GM21515 (cell line): ENCODE data around the gene ZSWIM4.

ENCODE experiments used
- ATAC-seq: cut with Tn5 transposase; IDR thresholded peaks from one replicate; pipeline ENCODE4 v1.9.1; 2021; ENCODE audit not compliant: unreplicated experiment

Gene ZSWIM4

DNA sequence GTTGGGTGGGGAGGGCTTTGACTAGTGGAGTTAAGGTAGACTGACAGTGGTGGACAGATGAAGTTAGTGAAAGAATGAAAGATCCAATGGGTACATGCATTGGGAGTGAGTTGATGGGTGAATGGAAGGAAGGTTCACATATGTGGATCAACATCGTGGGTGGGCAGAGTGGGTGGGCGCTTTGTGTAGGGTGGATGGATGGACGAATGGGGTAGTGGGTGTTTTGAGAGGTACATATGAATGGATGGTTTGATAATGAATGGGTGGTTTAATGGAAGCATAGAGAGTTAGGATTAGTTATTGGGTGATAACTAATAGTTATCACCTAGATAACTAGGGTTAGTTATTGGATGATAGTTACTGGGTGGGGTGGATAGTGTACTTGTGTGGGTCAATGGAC lies 11.5 kb downstream of the ZSWIM4 start:
- ATAC-seq: no peak

DNA sequence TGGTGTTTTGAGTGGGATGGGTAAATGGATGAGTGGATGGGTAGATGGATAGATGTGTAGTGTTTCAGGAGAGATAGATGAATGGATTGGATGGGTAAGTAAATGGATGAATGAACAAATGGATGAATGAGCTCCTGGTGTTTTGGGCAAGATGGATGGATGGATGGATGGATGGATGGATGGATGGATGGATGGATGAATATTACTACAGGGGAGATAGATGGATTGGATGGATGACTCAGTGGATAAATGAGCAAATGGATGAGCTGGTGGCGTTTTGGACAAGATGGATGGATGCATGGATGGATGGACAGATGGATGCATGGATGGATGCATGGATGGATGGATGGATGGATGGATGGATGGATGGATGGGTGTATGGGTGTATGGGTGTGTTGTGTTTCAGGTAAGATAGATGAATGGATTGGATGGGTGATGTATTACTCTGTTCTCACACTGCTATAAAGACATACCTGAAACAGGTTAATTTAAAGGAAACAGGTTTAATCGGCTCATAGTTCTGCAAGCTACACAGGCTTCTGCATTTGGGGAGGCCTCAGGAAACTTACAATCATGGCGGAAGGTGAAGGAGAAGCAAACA lies 12.3 kb downstream of the ZSWIM4 start:
- ATAC-seq: no peak

DNA sequence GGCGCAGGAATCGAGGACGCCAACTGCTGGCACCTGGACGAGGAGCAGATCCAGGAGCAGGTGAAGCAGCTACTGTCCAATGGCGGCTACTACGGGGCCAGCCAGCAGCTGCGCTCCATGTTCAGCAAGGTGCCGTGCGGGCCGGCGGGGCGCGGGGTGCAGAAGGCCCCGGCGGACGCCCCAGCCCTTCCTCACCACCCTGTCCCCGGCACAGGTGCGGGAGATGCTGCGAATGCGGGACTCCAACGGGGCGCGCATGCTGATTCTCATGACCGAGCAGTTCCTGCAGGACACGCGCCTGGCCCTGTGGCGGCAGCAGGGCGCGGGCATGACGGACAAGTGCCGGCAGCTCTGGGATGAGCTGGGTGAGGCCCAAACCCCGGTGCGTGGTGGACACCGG lies 13.6 kb downstream of the ZSWIM4 start:
- ATAC-seq: no peak

DNA sequence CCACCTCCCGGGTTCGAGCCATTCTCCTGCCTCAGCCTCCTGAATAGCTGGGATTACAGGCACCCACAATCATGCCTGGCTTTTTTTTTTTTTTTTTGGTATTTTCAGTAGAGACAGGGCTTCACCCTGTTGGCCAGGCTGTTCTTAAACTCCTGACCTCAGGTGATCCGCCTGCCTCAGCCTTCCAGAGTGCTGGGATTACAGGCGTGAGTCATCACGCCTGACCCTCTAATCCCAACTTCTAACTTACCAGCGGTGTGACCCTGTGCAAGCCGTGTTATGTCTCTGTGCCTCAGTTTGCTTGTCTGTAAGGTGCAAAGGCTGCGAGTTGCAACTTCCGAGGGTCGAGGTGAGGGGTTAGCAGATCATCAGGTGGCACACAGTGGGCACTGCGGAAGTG lies 17.3 kb downstream of the ZSWIM4 start:
- ATAC-seq: no peak

DNA sequence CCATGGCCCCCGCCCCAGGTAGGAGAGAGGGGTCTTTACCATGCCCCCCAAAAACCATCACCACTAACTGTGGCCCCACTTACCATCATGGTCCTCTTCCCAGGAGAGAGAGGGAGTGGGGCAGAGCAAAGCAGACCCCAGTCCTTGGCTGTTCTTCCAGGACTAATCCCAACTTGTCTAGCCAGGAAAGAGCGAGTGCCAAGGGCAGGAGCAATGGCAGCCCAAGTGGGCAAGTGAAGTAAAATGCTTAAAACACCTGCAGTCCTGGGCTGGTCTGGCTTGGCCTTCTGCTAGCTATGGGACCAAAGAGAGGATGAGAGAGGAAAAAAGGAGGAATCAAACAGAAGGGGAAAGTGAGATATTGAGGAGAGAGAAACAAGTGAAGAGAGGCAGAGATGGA lies 17.9 kb downstream of the ZSWIM4 start:
- ATAC-seq: no peak

DNA sequence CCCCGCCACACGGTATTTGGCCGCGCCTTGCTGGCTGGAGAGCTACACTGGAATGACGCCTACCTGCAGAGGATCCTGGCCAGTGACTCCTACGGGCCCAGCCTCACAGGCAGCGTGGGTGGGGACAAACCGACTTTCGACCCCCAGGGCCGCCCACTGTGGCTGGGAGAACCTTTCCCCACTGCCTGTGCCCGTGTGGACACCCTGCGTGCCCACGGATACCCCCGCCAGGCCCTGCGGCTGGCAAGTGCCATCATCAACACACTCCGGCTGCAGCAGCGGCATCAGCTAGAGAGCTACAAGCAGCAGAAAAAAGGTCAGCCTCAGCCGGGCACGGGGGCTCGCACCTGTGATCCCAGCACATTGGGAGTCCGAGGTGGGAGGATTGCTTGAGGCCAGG lies 19.3 kb downstream of the ZSWIM4 start:
- ATAC-seq: no peak

DNA sequence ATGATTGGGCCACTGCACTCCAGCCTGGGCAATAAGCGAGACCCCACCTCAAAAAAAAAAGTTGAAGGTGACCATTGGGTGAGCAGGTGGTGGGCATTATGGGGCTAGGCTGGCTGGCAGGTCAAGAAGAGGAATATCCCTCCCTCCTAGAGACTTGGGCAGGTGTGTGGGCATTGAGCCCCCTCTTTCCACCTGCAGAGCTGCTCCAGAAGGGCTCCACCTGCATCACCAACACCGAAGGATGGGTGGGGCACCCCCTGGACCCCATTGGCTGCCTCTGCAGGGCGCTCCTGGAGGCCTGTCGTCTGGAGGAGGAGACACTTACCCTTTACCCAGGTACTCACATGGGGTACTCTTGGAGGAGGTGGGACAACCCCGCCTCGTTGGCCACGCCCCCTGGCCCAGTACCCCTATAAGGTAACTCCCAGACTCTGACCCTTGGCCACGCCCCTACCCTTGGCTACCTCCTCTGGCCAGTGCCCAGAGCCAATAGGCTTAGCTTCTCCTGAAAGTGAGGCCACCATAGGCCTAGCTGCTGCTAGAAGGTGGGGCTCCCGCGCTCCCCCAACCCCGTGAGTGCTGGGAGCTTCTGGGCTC lies 21.9 kb downstream of the ZSWIM4 start:
- ATAC-seq: no peak

DNA sequence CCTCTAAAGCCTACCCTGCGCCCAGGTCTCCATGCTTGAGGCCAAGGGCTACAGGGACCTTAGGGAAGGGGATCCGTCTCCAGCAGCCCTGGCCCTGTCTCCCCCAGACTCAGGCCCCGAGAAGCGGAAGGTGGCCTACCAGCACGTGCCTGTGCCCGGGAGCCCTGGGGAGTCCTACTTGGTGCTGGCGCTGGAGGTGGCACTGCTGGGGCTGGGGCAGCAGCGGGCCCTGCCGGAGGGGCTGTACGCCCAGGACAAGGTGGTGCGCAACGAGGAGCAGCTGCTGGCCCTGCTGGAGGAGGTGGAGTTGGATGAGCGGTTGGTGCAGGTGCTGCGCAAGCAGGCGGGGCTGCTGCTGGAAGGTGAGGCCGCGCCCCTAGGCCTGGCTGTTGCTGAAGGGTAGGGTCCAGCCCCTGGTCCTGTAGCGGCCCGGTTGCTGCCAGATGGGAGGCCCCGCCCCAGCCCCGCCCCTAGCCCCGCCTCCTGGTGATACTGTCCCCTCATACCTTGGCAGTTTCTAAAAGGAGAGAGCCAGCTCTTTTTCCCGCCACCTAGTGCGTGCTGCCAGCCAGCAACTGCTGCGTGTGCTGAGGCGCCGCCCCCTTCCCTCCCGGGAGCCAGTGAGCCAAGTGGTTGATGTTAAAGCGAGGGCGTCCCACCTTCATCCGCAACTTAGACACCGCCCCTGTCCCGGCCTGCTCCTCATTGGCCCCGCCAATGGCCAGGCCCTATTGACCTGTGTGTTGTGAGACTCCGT lies 22.6 kb downstream of the ZSWIM4 start:
- ATAC-seq: no peak

DNA sequence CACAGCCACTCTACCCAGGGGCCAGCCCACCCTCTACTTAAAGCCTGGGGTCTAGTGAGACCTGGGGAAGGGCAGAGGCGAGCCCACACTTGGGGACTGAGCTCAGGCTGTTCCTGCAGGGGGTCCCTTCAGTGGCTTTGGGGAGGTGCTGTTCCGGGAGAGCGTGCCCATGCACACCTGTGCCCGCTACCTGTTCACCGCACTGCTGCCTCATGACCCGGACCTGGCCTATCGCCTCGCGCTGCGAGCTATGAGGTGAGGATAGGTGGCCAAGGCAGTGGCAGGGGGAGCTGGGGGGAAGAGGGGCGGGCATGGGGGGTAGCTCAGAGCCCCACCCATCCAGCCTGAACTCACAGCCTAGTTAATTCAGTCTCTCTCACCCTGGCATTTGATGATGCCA lies 24.0 kb downstream of the ZSWIM4 start:
- ATAC-seq: no peak

DNA sequence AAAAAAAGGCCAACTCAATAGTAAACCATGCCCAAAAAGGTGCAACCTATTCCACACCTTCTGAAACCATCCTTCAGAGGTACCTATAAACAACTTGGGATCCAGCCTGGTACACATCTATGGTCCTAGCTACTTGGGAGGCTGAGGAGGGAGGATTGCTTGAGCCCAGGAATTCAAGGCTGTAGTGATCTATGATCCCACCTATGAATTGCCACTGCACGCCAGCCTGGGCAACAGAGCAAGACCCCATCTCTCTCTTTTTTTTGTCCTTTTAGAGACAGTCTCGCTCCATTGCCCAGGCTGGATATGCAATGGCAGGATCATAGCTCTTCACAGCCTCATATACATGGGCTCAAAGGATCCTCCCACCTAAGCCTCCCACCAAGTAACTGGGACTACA lies 26.0 kb downstream of the ZSWIM4 start:
- no peak for ATAC-seq

DNA sequence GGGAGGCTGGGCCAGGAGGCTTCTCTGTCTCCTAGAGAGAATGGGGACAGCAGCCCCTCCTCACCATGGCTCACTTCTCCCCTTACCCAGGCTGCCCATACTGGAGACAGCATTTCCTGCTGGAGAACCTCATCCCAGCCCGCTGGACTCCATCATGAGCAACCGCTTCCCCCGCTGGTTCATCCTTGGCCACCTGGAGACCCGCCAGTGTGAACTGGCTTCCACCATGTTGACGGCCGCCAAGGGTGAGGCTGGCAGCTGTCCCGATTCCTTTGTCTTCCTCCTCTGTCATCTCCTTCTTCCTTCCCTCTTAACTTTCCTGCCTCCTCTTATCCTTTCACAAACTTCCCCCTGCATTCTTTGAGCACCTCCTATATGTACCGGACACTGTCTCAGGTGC lies 28.0 kb downstream of the ZSWIM4 start:
- no peak for ATAC-seq

DNA sequence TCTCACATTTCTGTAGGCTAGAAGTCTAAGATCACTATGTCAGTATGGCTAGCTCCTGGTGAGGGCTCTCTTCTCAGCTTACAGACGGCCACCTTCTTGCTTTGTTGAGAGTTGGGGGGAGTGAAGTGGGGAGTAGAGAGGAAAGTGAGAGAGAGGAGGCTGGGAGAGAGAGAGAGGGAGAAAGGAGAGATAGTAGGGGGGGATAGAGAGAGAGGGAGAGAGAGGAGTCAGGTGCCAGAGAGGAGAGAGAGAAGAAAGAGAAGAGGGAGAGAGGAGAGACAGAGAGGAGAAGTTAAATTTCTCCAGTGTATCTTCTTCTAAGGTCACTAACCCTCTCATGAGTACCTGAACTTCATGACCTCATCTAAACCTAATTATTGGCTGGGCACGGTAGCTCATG lies 28.7 kb downstream of the ZSWIM4 start:
- ATAC-seq: no peak

DNA sequence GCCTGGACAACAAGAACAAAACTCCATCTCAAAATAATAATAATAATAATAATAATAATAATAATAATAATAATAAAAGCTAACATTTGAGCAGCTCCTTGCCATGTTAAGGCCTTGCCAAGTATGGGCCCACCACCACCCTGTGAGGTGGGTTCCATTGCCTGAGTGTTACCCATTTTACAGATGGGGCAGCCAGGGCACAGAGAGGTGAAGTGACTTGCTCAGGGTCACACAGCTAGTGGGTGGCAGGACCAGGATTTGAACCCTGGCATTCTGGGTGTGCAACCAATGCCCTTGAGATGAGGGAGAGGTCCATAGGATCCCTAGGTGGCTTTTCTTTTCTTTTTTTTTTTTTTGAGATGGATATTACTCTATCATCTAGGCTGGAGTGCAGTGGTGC lies 29.5 kb downstream of the ZSWIM4 start:
- no peak for ATAC-seq

DNA sequence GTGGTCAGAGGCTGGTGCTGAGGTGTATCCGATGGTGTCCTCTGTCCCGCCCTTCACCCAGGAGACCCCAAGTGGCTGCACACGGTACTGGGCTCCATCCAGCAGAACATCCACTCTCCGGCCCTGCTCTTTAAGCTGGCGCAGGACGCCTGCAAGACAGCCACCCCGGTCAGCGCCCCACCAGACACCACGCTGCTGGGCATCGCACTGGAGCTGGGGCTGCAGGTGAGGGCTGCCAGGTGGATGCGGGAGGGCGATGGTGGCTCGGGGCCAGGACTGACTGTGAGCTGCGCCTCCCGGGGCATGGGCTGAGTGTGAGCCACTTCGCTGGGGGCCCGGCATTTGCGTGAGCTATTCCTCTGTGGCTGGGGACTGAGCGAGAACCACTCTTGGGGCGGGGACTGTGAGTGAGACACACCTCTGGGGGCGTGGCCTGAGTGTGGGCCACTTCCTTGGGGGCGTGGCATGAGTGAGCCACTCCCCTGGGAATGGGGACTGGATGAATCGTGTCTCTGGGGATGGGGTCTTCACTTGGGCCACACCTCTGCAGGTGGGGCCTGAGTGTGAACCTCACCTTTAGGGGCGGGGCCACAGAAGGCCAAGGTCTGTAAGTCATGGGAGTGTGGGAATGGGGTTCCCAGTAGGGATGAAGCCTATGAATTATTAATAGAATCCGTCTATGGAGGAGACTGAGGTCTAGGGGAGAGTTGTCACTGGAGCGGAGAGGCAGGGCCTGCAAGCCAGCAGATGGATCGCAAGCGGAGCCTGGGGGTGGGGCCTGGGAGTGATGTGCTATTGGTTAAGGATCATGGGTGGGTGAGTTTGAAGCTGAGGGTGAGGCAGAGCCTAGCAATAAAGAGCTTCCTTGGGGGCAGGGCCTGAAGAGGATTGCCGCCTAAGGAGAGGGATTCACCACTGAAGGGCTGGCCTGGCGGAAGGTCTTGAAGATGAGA lies 30.5 kb downstream of the ZSWIM4 start:
- no peak for ATAC-seq

DNA sequence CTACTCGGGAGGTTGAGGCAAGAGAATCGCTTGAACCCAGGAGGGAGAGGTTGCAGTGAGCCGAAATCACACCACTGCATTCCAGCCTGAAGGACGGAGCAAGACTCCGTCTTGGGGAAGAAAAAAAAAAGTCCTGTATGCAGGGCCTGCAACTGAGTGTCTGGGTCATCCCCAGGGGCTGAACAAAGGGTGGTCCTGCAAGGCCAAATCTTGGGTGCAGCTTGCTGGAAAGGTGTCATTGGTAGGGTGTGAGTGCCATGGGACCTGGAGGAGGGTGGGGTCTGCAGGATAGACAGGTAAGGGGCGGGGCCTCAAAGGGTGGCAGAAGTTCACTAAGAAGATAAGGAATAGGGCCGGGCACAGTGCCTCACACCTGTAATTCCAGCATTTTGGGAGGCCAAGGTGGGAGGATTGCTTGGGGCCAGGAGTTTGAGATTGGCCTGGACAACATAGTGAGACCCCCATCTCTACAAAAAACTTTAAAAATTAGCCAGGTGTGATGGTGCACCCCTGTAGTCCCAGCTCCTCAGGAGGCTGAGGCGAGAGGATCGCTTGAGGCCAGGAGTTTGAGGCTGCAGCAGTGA lies 31.5 kb downstream of the ZSWIM4 start:
- no peak for ATAC-seq

DNA sequence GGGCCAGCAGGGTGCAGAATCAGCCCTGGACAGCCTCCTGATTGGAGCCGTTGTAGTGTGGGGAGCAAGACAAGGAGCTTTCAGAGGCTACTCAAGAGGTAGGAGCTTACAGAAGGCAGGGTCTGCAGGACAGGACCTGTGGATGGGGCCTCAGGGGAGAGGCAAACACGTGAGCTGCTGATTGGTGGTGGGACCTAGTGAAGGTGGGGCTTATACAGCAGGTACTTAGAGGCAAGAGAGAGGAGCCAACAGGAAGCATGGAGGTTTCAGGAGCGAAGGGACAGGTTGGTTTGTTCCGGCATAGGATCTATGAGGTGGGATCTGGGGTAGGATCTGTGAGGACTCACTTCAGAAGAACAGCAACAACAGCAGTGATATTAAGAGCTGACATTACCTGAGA lies 32.4 kb downstream of the ZSWIM4 start:
- no peak for ATAC-seq

DNA sequence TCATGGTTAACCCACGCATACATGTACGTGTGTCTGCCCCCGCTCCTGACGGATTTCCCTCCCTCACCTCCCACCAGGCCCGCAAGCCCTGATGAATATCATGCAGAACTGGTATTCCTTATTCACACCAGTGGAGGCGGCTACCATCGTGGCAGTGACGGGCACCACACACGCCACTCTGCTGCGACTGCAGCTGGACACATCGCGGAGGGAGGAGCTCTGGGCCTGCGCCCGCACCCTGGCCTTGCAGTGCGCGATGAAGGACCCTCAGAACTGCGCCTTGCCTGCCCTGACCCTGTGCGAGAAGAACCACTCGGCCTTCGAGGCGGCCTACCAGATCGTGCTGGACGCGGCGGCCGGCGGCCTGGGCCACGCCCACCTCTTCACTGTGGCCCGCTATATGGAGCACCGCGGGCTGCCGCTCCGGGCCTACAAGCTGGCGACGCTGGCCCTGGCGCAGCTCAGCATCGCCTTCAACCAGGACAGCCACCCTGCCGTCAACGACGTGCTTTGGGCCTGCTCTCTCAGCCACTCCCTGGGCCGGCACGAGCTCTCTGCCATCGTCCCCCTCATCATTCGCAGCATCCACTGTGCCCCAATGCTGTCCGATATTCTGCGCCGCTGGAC lies 35.0 kb downstream of the ZSWIM4 start:
- ATAC-seq: no peak

DNA sequence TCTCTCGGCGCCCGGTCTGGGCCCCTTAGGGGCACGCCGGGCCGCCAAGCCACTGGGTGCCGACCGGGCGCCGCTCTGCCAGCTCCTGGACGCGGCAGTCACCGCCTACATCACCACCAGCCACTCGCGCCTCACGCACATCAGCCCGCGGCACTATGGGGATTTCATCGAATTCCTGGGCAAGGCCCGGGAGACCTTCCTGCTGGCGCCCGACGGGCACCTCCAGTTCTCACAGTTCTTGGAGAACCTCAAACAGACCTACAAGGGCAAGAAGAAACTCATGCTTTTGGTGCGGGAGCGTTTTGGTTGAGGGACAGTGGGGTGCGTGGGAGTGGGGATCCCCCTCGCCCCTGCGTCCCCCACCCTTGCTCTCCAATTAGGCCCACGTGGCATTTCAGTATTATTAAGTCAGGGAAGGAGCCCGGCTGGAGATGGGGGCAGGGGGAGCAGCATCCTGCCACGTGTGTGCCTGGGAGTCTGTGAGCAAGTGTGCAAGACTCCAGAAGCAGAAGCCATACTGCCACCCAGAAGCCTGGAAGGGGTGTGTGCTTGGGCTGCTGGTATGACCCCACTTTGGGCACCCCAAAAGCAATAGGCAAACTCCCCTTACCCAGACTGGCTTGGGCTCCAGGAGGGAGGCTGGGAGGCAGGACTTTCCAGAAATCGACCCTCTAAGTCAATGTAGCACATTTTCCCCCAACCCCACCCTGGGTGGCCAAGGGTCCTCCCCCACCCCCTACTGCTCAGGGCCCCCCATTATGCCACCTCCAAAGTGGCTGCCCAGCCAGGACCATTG lies 35.7 kb downstream of the ZSWIM4 start:
- ATAC-seq: no peak

DNA sequence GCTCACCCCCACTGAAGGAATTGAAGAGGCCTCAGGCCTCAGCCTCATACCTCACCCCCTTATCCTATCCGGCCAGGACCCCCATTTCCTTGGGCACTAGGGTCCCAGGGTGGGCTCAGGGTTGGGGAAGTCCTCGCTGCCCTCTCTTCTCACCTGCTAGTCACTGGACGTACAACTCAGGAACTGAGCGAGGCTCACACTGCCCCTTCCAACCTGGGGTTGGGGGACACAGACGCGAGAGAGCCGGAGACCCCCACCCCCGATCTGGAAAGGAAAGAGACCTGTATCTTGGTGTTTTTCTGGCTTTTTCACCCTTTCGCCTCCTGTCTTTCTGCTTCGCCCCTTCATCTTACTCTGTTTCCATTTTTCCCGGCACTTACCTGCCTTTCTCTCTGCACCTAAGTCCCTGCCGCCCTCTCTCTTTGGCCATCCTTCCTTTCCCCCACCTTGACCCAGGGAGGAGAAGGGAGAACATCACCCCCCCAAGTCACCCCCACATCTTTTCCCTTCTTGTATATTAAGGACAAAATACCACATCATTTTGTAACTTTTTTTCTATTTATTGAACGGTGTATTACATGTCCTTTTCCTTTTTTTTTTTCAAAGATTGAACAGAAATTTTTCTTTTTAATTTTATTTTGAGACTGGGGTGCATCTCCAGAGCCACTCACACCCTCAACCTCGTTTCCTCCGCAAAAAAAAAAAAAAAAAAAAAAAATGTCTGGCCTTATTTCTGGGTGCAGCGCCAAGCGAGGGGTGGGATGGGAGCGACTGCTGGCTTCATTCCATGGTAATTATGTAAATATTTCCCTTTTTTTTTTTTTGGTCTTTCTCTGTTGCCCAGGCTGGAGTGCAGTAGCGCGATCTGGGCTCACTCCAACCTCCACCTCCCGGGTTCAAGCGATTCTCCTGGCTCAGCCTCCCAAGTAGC lies 36.6 kb downstream of the ZSWIM4 start:
- no peak for ATAC-seq
